ENCODE results near the gene GOLGA8A. TPM values are rescaled to one million over a fixed set of nuclear protein-coding genes. Genes with fewer than 3 reads are reported as not detected.
"Not testable (repeated sequence)": the region's sequence is repeated elsewhere in the genome, so short reads cannot be mapped to it uniquely, and the experiment has no call there.

The GOLGA8A gene
- total and polyA plus RNA-seq, 2 donors (not counting 3 experiments of a cell fraction or from before 2014, with no cell fraction given), result 17.8 to 61.1 TPM

- H3K9ac ChIP-seq (replicated peaks; ENCODE audit: extremely low read depth, insufficient read depth, low read length); H3K79me2 ChIP-seq (ENCODE audit: control insufficient read depth, insufficient read depth, low read length); DNase-seq (ENCODE audit: low read depth, low spot score); CTCF ChIA-PET; H3K4me1 ChIP-seq (ENCODE audit: control insufficient read depth, extremely low read depth, insufficient read depth, low read length); H3K27me3 ChIP-seq (ENCODE audit: control insufficient read depth in 2 of 2, insufficient read depth in 2 of 2, low read length in 2 of 2); H3K4me2 ChIP-seq (ENCODE audit: insufficient read depth, low read length); H3K36me3 ChIP-seq (ENCODE audit: control insufficient read depth in 2 of 2, extremely low read depth in 1 of 2, insufficient read depth in 2 of 2, low read length in 2 of 2); intact Hi-C loops (cut with micrococcal nuclease); H3K9me3 ChIP-seq (replicated peaks; ENCODE audit: control insufficient read depth, insufficient read depth, low read length); H2AFZ ChIP-seq (ENCODE audit: low read depth, low read length); H3K9me1 ChIP-seq (replicated peaks; ENCODE audit: control insufficient read depth, extremely low read depth, insufficient read depth, low read length); dilution Hi-C loops (cut with MboI; ENCODE audit: extremely low pct_ligation_motif_present, low sequenced_read_pairs); H3K4me3 ChIP-seq (replicated peaks in 1 of 3; ENCODE audit: insufficient read depth in 1 of 3, low read depth in 1 of 3, low read length in 3 of 3); H4K20me1 ChIP-seq (replicated peaks; ENCODE audit: control insufficient read depth, extremely low read depth, insufficient read depth, low read length); H3K27ac ChIP-seq (ENCODE audit: insufficient read depth, low read depth, low read length); POLR2A ChIA-PET; BruUV-seq (replicated peaks): not testable (repeated sequence)
- peak; percentile 80 for FAIRE-seq
Observed at GRCh38 chr15:34397637-34398259, 39.9 kb downstream of the GOLGA8A start.

DNA sequence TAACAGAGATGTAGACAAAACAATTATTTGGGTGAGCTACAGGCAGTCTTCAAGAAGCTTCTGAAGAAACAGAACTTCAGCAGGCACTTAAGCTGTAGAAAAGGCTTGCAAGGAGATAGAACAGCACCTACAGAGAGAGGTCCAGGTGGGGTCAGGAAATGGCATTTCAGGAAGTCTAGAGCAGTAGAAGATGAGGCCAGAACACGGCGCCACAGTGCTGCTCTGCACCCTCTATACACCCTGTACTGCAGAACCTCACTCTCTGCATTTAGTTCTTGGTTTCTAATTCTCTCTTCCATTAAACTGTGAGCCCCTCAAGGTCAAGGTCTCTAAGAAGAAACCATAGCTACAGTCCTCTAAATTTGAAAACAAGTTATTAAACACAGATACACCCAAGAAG, 44.6 kb downstream of the GOLGA8A start:
- H3K79me2 ChIP-seq (ENCODE audit: control insufficient read depth, insufficient read depth, low read length), result not testable (repeated sequence)

GRCh38 chr15:34389594-34390086, 48.0 kb downstream of the GOLGA8A start:
- BruUV-seq (replicated peaks); H3K27ac ChIP-seq (ENCODE audit: insufficient read depth, low read depth, low read length); H4K20me1 ChIP-seq (replicated peaks; ENCODE audit: control insufficient read depth, extremely low read depth, insufficient read depth, low read length); H3K4me3 ChIP-seq (replicated peaks in 1 of 3; ENCODE audit: insufficient read depth in 1 of 3, low read depth in 1 of 3, low read length in 3 of 3); POLR2A ChIA-PET; DNase-seq (ENCODE audit: low read depth, low spot score); H3K9ac ChIP-seq (replicated peaks; ENCODE audit: extremely low read depth, insufficient read depth, low read length); H3K4me2 ChIP-seq (ENCODE audit: insufficient read depth, low read length); H3K9me1 ChIP-seq (replicated peaks; ENCODE audit: control insufficient read depth, extremely low read depth, insufficient read depth, low read length); H3K9me3 ChIP-seq (replicated peaks; ENCODE audit: control insufficient read depth, insufficient read depth, low read length); H2AFZ ChIP-seq (ENCODE audit: low read depth, low read length); CTCF ChIA-PET; FAIRE-seq; H3K79me2 ChIP-seq (ENCODE audit: control insufficient read depth, insufficient read depth, low read length); intact Hi-C loops (cut with micrococcal nuclease); H3K27me3 ChIP-seq (ENCODE audit: control insufficient read depth in 2 of 2, insufficient read depth in 2 of 2, low read length in 2 of 2); dilution Hi-C loops (cut with MboI; ENCODE audit: extremely low pct_ligation_motif_present, low sequenced_read_pairs); H3K4me1 ChIP-seq (ENCODE audit: control insufficient read depth, extremely low read depth, insufficient read depth, low read length); H3K36me3 ChIP-seq (ENCODE audit: control insufficient read depth in 2 of 2, extremely low read depth in 1 of 2, insufficient read depth in 2 of 2, low read length in 2 of 2): not testable (repeated sequence)

More for the DNA sequence above, 44.6 kb downstream of the GOLGA8A start:
- H3K27ac ChIP-seq (ENCODE audit: insufficient read depth, low read depth, low read length); BruUV-seq (replicated peaks); H2AFZ ChIP-seq (ENCODE audit: low read depth, low read length); H3K36me3 ChIP-seq (ENCODE audit: control insufficient read depth in 2 of 2, extremely low read depth in 1 of 2, insufficient read depth in 2 of 2, low read length in 2 of 2); H3K27me3 ChIP-seq (ENCODE audit: control insufficient read depth in 2 of 2, insufficient read depth in 2 of 2, low read length in 2 of 2); DNase-seq (ENCODE audit: low read depth, low spot score); H3K4me3 ChIP-seq (replicated peaks in 1 of 3; ENCODE audit: insufficient read depth in 1 of 3, low read depth in 1 of 3, low read length in 3 of 3); H3K9me1 ChIP-seq (replicated peaks; ENCODE audit: control insufficient read depth, extremely low read depth, insufficient read depth, low read length); dilution Hi-C loops (cut with MboI; ENCODE audit: extremely low pct_ligation_motif_present, low sequenced_read_pairs); H4K20me1 ChIP-seq (replicated peaks; ENCODE audit: control insufficient read depth, extremely low read depth, insufficient read depth, low read length); H3K4me2 ChIP-seq (ENCODE audit: insufficient read depth, low read length); intact Hi-C loops (cut with micrococcal nuclease); CTCF ChIA-PET; POLR2A ChIA-PET; H3K4me1 ChIP-seq (ENCODE audit: control insufficient read depth, extremely low read depth, insufficient read depth, low read length); FAIRE-seq; H3K9ac ChIP-seq (replicated peaks; ENCODE audit: extremely low read depth, insufficient read depth, low read length); H3K9me3 ChIP-seq (replicated peaks; ENCODE audit: control insufficient read depth, insufficient read depth, low read length): not testable (repeated sequence)

Other genes starting within 250 kb of the GOLGA8A start
- gene KATNBL1, start 227.7 kb downstream of the GOLGA8A start, total RNA-seq, result 56.8 and 57.9 TPM in 2 replicates
- gene KATNBL1, start 227.7 kb downstream of the GOLGA8A start, polyA plus RNA-seq, result 10.7 and 14.1 TPM in 2 replicates
- 109 and 123 TPM in 2 replicates for gene EMC4, start 212.8 kb downstream of the GOLGA8A start, total RNA-seq
- 97.4 and 108 TPM in 2 replicates for gene EMC4, start 212.8 kb downstream of the GOLGA8A start, polyA plus RNA-seq
- gene SLC12A6, start 100.0 kb downstream of the GOLGA8A start, total RNA-seq, result 27.1 and 29.4 TPM in 2 replicates
- 17.6 and 21.4 TPM in 2 replicates for gene SLC12A6, start 100.0 kb downstream of the GOLGA8A start, polyA plus RNA-seq
- gene NOP10, start 94.7 kb downstream of the GOLGA8A start, total RNA-seq, result 215 and 225 TPM in 2 replicates
- gene NOP10, start 94.7 kb downstream of the GOLGA8A start, polyA plus RNA-seq, result 708 and 710 TPM in 2 replicates
- gene NUTM1, start 94.5 kb downstream of the GOLGA8A start, total RNA-seq, result not detected in 2 replicates
- gene NUTM1, start 94.5 kb downstream of the GOLGA8A start, polyA plus RNA-seq, result not detected in 2 replicates
- 44.0 and 49.3 TPM in 2 replicates for gene LPCAT4, start 70.6 kb downstream of the GOLGA8A start, total RNA-seq
- gene LPCAT4, start 70.6 kb downstream of the GOLGA8A start, polyA plus RNA-seq, result 51.3 and 69.2 TPM in 2 replicates
- gene GOLGA8B, start 145.8 kb upstream of the GOLGA8A start, total RNA-seq, result 36.0 and 45.0 TPM in 2 replicates
- gene GOLGA8B, start 145.8 kb upstream of the GOLGA8A start, polyA plus RNA-seq, result 22.1 and 30.9 TPM in 2 replicates